22Rv1 (cell line): Measurements from ENCODE around the gene TMEM87B.

Experiments
- H3K27ac ChIP-seq: fragments of 450-650 bp; 2 replicates; pipeline ENCODE4 v1.5.1; 2017
- ZFX ChIP-seq: fragments of 450-650 bp; IDR thresholded peaks from 2 replicates; pipeline ENCODE4 v1.6.1; 2017; ENCODE audit warnings: antibody characterized with exemption, borderline replicate concordance
- TF ChIP-seq, protein P1 (sequence below): fragments of 450-650 bp; IDR thresholded peaks from 2 replicates; pipeline ENCODE4 v1.5.1; 2017; ENCODE audit warnings: mild to moderate bottlenecking

The TMEM87B gene

GRCh38 chr2:112085916-112086669 is 31.0 kb downstream of the TMEM87B start:
- no peak for TF ChIP-seq ZFX
- TF ChIP-seq, protein P1, sequence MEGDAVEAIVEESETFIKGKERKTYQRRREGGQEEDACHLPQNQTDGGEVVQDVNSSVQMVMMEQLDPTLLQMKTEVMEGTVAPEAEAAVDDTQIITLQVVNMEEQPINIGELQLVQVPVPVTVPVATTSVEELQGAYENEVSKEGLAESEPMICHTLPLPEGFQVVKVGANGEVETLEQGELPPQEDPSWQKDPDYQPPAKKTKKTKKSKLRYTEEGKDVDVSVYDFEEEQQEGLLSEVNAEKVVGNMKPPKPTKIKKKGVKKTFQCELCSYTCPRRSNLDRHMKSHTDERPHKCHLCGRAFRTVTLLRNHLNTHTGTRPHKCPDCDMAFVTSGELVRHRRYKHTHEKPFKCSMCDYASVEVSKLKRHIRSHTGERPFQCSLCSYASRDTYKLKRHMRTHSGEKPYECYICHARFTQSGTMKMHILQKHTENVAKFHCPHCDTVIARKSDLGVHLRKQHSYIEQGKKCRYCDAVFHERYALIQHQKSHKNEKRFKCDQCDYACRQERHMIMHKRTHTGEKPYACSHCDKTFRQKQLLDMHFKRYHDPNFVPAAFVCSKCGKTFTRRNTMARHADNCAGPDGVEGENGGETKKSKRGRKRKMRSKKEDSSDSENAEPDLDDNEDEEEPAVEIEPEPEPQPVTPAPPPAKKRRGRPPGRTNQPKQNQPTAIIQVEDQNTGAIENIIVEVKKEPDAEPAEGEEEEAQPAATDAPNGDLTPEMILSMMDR: no peak
- no peak overlapping the region for H3K27ac ChIP-seq

DNA sequence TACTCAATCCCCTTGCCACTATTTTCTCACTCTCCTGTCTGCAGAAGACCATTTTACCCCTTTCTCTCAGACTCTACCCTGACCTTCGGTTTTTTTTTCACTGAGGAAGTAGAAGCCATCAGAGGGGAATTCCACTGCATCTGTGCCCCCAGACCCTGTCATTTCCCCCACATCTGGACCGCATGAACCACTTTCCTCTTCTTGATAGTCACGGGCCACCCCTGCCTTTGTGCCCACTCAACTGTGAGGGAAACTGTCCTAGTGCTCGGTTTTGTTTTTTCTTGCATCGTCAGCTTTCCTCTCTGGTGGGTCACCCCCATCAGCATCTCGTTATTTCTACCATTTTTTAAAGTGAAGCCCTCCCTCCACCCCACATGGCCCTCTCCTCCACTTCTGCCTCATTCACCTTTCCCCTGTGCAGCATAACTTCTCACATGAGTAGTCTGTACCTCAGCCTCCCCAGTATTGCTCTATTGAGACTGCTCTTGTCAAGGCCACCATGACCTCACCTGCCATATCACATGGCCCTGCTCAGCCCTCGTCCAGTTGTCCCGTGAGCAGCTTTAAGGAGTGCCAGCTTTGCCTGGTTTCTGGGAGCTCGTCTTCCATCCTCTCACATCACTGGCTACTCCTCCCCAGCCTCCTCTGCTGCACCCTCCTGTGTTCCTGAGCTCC is 32.4 kb downstream of the TMEM87B start:
- H3K27ac ChIP-seq: no peak overlapping the region
- TF ChIP-seq, protein P1: no peak
- no peak for TF ChIP-seq ZFX

- TF ChIP-seq, protein P1: no peak
- no peak for TF ChIP-seq ZFX
Observed at GRCh38 chr2:112089375-112089774, 34.3 kb downstream of the TMEM87B start.

GRCh38 chr2:112092286-112093041 is 37.4 kb downstream of the TMEM87B start:
- H3K27ac ChIP-seq: no peak overlapping the region
- no peak for TF ChIP-seq ZFX
- TF ChIP-seq, protein P1: no peak

More at GRCh38 chr2:112089375-112089774, 34.3 kb downstream of the TMEM87B start:
- H3K27ac ChIP-seq: no peak overlapping the region

- TF ChIP-seq ZFX: no peak
- TF ChIP-seq, protein P1: no peak
- H3K27ac ChIP-seq: no peak overlapping the region
Observed at GRCh38 chr2:112093216-112093615, 38.1 kb downstream of the TMEM87B start.

GRCh38 chr2:112095681-112096080 is 40.6 kb downstream of the TMEM87B start:
- no peak overlapping the region for H3K27ac ChIP-seq
- TF ChIP-seq, protein P1: no peak
- TF ChIP-seq ZFX: no peak
